NK-92 (cell line): Measurements from ENCODE around the gene TTLL8.
A peak's percentile ranks its signal among the peaks of the same experiment; 100 is the strongest.
"Not testable (repeated sequence)": the region's sequence is repeated elsewhere in the genome, so short reads cannot be mapped to it uniquely, and the experiment has no call there.

Experiments used
- DNase-seq: peaks from one replicate; lab custom pipeline; 2025; ENCODE audit not compliant: unreplicated experiment; lab: John Stamatoyannopoulos, UW

TTLL8 gene

DNA sequence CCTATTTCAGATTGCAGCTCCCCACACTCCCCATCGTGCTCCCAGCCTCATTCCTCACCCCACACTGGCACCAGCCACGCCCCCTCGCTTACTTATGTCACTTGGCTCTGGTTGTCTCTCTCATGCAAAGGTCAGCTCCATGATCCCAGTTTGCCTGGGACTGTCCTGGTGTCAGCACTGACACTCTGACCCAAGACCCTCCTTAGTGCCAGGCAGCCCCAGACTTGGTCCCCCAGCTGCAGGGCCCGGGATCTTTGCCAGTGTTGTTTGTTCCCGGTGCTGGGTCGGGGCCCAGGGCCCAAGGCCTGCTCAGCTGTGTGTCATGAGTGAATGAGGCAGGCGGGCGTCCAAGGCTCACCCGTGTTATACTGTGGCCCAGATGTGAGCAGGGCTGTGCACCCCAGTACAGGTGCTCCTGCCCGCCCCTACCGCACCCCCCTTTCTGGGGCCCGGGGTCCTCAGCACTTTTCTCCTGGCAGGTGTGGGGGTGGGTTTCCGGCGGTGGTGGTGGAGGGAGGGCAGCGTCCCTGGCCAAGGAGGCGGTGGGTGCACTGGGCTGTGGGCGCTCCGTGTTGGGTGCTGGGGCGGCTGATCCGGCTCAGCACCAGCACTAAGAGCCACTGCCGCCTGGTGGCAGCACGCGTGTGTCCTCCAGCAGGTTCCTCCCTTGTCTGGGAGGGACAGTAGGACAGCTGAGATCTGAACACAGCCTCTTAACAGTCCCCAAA, 65.0 kb downstream of the TTLL8 start:
- no peak for DNase-seq

DNA sequence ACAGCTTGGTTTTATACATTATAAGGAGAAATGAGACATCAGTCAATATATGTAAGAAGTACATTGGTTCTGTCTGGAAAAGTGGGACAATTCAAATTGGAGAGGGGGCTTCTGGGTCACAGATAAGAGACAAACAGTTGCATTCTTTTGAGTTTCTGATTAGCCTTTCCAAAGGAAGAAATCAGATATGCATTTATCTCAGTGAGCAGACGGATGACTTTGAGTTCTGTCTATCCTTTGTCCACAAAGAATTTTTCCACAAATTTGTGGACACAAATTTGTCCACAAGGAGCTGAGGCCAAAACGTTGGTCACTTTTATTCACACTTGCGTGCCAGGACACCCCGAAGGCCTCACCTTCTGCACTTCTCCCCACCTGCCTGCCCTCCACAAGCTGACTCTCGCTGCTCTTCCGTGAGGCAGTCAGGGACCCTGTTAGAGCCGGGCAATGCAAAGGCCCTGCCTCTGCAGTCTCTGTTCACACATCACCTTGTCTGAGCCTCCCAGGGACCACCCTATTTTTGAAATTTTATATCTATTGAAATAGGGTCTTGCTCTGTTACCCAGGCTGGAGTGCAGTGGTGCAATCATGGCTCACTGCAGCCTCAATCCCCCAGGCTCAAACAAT, 66.1 kb downstream of the TTLL8 start:
- DNase-seq = no peak

DNA sequence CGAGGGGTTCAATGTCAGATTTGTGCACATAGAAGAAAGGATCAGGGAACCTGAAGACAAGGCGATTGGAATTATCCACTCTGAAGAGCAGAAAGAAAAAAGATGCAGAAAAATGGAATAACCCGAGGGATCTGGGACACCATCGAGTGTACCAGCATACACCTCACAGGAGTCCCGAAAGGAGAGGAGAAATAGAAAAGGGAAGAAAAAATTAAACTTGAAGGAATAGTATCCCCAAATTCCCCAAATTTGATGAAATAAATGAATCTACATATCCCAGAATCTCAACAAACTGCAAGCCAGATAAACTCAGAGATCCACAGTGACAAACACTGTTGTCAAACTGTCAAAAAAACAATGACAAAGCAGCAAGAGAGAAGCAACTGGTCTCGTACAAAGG, 66.9 kb downstream of the TTLL8 start:
- no peak for DNase-seq

DNA sequence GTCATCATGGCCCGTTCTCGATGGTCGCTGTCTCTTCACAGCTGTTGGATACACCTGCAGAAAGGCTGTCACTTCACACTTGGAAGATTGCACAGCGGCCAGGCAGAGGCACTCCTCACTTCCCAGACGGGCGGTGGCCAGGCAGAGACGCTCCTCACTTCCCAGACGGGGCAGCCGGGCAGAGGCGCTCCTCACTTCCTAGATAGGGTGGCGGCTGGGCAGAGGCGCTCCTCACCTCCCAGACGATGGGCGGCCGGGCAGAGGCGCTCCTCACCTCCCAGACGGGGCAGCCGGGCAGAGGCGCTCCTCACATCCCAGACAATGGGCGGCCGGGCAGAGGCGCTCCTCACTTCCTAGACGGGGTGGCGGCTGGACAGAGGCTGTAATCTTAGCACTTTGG, 68.3 kb downstream of the TTLL8 start:
- DNase-seq = not testable (repeated sequence)

DNA sequence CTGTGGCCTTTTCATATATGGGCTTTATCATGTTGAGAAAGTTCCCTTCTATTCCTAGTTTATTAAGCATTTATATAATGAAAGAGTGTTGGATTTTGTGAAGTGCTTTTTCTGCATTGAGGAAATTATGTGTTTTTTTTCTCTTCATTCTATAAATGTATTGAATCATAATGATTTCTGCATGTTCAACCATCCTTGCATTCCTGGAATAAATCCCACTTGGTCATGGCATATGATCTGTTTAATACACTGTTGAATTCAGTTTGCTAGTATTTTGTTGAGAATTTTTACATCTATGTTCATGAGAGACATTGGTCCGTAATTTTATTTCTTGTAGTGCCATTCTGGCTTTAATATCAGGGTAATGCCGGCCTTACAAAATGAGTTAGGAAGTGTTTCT, 71.8 kb downstream of the TTLL8 start:
- DNase-seq = no peak

DNA sequence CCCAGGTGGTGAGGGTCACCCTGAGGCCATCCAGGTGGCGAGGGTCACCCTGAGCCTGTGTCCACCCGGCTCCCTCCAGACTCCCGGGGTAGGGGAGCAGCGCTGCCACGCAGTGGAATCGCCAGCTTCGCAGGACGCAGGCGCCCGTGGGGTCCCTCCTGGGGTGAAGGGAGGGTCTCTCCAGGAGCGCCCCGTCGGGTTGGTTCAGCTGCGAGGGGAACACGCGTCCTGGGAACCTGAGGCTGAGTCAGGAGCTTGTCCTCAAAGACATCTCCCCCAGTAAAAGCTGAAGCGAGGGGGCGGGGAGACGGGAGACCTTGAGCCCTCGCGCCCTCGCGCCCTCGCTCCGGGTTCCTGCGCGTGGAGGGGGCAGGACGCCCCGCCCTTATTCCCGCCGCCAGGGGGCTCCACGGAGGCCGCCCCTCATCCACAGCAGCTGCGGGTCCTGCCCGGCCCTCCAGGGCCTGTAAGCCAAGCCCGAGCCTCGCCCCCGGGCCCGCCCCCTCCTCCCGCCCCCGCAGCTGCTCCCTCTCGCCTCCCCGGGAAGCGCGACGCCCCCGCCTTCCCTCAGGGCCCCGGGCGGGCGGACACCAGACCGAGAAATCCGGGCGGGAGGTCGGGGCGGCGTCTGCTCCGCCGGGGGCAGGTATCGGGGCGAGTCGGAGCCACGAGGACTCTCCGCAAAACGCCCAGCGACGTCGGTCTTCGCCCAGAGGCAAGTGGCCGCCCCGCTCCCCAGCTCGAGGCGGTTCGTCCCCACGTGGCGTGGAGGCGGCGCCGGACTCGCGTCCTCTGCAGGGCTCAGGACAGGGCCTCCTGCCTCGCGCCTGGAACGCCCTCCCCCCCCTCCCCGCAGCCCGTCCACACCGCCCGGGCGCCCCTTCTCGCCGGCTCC, 74.7 kb downstream of the TTLL8 start:
- no peak for DNase-seq

DNA sequence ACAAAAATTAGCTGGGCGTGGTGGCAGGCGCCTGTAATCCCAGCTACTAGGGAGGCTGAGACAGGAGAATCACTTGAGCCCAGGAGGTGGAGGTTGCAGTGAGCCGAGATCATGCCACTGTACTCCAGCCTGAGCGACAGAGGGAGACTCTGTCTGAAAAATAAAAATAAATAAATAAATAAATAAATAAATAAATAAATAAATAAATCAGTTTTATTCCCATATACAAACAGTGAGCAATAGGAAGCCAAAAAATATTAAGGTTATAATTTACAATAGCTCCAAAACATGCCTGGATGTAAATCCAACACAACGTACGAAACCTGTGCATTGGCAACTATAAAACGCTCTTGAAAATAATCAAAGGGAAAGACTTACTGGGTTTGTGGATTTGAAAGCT, 76.3 kb downstream of the TTLL8 start:
- not testable (repeated sequence) for DNase-seq

DNA sequence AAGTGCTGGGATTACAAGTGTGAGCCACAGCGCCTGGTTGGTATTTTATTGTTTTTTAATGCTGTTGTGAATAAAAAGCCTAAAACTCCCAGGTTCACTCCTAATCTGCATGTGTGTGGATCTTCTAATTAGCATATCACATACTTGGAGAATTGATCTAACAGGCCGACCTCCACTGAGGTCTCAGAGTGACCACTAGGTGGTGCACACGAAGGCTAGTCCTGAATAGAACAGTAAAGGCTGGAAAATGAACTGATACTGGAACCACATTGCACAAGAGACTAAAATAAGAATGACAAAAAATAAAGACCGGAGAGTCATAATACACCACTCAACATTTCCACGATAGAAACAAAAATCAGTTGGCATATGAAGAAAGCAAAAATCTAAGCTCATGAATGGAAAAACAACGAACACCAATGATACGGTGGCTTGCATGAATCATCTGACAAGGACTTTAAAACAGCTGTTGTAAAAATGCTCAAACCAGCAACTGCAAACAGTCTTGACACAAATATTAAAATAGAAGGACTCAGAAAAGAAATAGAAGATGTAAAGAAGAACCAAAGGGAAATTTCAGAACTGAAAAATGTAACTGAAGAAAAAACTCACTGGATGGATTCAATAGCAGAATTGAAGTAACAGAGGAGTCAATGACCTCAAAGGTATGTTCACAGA, 78.4 kb downstream of the TTLL8 start:
- DNase-seq = no peak

DNA sequence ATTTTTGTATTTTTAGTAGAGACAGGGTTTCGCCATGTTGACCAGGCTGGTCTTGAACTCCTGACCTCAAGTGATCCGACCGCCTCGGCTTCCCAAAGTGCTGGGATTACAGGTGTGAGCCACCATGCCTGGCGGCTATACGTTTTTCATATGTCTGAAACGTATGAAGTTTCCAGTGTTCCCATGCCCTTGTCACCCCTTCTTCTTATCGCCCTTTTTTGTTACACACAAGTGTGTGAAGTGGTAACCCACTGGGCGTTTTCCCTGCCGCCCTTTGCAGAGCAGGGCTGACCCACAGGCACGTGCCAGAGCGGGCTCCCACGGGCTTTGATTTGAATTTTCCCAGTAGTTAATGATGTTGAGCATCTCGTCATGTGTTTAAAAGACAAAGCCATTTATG, 80.5 kb downstream of the TTLL8 start:
- no peak for DNase-seq

DNA sequence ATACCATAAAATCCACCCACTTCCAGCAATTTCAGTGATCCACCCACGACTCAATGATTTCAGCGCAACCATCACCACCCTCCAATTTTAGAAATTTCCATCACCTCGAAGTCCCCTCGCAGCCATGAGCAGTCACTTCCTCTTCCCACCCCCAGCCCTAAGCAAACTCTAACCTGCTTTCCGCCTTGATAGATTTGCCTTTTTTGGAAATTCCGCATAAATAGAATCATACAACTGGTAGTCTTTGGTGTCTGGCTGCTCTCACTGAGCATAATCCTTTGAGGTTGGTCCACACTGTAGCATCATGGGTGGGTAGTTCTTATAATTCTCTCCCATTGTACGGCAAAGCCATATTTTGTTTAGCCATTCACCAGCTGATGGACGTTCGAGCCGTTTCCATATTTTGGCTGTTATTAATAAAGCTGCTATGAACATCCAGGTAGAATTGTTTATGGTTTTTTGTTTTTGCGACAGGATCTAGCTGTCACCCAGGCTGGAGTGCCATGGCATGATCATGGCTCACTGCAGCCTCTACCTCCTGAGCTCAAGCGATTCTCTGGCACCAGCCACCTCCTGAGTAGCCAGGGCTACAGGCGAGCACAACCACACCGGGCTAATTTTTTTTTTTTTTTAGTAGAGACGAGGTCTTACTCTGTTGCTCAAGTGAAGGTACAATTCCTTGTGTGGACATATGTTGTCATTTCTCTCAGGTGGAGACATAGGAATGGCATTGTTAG, 81.5 kb downstream of the TTLL8 start:
- DNase-seq = no peak

DNA sequence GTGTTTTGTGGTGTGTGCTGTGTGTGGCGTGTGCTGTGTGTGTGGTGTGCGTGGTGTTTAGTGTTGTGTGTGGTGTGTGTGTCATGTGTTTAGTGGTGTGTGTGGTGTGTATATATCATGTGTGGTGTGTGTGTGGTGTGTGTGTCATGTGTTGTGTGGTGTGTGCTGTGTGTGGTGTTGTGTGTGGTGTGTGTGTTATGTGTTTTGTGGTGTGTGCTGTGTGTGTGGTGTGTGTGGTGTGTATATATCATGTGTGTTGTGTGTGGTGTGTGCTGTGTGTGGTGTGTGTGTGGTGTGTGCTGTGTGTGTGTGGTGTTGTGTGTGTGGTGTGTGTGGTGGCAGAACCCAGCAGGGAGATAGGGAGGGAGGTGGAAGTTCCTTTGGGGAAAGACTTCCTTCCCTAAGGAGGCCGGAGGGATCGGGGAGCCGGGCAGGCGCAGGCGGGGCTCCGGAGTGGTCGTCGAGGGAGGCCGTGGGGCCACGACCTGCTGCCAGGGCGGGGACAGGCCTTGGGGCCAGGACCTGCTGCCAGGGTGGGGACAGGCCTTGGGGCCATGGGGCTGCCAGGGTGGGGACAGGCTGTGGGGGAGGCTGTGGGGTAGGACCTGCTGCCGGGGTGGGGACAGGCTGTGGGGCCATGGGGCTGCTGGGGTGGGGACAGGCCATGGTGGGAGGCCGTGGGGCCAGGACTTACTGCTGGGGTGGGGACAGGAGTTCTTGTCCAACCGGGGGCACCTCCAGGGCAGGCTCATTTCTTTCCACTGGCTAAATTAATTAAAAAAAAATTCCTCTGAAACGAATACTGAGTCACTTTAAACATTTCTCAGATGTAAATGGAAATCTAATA, 82.3 kb downstream of the TTLL8 start:
- DNase-seq = no peak

DNA sequence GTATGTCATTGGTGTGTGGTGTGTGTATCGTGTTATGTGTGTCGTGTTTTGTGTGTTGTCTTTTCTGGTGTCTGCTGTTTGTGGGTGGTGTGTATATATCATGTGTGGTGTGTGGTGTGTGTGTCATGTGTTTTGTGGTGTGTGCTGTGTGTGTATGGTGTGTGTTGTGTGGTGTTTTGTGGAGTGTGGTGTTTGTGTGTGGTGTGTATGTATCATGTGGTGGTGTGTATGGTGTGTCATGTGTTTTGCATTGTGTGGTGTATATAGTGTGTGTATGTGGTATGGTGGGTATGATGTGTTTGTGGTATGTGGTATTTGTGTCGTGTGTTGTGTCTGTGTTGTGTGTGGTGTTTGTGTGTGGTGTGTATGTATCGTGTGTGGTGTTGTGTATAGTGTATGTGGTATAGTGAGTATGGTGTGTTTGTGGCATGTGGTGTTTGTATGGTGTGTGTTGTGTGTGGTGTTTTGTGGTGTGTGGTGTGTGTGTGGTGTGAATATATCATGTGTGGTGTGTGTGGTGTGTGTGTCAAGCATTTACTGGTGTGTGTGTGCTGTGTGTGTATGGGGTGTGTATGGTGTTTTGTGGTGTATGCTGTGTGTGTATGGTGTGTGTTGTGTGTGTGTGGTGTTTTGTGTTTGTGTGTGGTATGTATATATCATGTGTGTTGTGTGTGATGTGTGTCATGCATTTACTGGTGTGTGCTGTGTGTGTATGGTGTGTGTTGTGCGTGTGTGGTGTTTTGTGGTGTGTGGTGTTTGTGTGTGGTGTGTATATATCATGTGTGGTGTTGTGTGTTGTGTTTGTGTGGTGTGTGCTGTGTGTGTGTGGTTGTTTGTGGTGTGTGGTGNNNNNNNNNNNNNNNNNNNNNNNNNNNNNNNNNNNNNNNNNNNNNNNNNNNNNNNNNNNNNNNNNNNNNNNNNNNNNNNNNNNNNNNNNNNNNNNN, 84.8 kb downstream of the TTLL8 start:
- DNase-seq = no peak

DNA sequence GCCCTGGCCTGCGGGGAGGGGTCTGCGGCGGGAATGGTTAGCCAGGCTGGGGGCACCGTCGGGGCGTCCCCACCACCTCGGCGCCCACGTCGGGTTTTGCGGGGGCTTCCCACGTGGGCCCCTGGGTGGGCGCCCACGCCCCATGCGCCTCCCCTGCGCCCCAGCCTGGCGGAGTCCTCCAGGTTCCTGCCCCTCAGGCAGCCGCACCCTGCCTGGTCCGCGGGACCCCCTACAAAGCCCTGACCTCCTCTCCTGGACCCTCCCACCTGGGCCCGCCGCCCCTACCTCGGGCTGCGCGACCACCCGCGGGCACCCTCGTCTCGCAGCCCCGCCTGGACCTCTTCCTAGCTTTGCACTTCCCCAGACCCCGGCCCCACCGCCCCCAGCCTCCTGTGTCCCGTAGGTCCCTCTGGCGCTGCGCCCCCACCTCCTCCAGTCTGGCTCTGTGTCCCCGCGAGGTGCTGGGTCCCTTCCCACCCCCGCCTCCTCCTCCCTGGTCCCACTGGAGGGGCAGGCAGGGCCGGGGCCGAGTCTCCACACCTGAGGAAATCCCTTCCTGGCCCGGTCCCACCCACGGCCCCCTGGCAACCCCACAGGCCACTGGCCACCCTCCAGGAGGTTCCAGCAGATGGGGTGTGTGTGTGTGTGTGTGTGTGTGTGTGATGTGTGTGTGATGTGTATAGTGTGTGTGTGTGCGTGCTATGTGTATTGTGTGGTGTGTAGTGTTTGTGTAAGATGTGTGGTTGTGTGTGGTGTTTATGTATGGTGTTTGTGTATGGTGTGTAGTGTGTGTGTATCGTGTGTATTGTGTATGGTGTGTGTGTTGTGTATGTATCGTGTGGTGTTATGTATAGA, 85.7 kb downstream of the TTLL8 start:
- no peak for DNase-seq

DNA sequence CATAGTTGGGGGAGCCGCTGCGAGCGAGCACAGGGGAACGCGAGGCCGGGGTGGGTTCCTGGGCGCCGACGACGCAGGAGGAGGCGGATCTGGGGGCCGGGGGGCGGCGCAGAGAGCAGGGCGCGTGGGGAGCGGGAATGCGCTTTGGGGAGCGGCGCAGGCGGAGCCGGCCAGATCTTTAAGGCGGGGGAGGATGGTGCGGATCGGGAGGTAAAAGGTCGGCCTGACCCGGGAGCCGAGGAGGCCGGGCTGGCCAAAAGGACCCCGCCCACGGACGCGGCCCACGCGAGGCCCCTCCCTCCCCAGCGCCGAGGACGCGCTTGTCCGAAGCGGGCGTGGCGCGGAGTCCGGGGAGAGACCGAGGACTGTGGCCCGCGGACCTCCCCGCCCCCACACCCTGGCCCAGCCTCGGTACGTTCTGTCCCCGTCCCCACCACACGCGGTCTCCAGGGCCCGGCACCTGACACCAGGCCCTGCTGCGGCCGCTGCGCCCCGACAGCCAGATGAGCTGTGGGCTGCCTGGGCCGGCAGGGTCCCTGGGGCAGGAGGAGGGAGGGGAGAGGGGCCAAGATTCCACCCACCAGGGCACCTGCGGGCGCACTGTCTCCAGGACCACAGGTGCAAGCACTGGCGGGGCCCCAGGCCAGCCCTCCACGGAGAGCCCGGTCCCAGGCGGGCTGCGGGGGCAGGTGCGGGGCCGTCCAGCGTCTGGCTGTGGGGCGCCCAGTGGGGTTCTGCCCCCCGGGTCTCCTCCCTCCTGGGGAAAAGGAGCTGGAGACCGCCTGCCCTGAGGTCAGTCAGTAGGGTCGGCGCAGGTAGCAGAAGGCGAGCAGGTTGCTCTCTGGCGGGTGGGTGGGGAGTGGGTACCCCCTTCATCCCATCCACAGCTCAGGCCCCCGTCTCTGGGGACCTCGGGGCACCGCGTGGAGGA, 86.6 kb downstream of the TTLL8 start:
- no peak for DNase-seq

DNA sequence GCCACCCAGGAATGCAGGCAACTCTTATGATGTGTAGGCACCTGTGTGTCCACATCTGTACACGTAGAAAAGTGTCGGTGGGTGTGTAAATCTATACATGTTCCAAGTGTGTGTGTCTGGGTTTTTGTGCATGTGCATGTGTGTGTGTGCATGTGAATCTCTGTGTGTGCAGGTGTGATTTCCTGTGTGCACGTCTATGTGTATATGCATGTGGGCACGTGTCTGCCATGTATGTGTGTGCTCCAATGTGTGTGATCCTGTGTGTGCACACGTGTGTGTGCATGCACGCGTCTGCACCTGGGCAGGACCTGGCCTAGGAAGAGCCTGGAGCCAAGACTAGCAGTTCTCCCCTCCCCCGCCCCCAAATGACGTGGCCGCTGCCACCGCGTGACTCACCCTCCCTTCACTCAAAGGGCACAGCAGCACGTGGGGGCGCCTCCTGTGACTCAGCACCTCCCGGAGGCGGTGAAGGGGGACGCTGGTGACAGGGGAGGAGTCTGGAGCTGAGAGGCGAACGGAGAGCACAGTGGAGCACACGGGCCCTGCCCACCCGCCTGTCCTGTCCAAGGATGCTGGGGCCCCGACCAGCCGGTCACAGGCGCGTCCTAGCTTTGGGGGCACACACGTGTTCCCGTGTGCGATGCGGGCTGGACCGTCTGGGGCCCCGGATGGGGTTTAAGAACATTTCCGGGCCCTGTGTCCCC, 87.4 kb downstream of the TTLL8 start:
- peak; percentile 59 for DNase-seq
